Measurements from ENCODE around the gene PITPNM1. TPM values are rescaled to one million over a fixed set of nuclear protein-coding genes. Genes with fewer than 3 reads are reported as not detected.

Gene PITPNM1
- 46.8 and 57.1 TPM in 2 replicates for total RNA-seq (2014; rRNA removed; shearing (Covaris generic))
- 8.7 and 9.1 TPM in 2 replicates for polyA plus RNA-seq (2016; fragmentation: Nextera tagmentation; extraction: Ambion mirVana)
- long read RNA-seq, full-length matches to known transcripts: 1 of 5 reads
- long read RNA-seq, partial matches to known transcripts: 3 of 5 reads
- long read RNA-seq, other reads (novel, unspliced or antisense): 1 of 5 reads

GRCh38 chr11:67504950-67505581 is at the start of gene PITPNM1:
Gene PITPNM1 (minus strand): TSS chr11:67505363. CDS start chr11:67504180, 1,183 bp downstream.
- Histone ChIP-seq H3K4me1 (ENCODE audit: insufficient read depth) (peaks cover 27% of the 10 kb centered on the region), H3K36me3 (ENCODE audit: insufficient read depth) (0 out of 2 replicates have a peak, but pooled peaks cover 4% of the 10 kb centered on the region), H4K20me1 (replicated peaks; ENCODE audit: insufficient read depth) (peaks cover 15% of the 10 kb centered on the region), H3K27me3 (ENCODE audit: insufficient read depth) (no peaks in the 10 kb centered on the region; the same call in 1 of the 2 replicates), H2AFZ (peak within 1 kb of the TSS; percentile 14; the same call in 1 of the 2 replicates), H3K27ac (ENCODE audit: low read depth) (peak within 1 kb of the TSS; percentile 55; the same call in 1 of the 2 replicates), H3F3A (replicated peaks; ENCODE audit: low read depth) (peaks cover 16% of the 10 kb centered on the region; the same call in 1 of the 2 replicates), H3K9me2 (ENCODE audit: insufficient read depth) (no peaks in the 10 kb centered on the region), H3K4me2 (peak within 1 kb of the TSS; percentile 95), H3K79me2 (replicated peaks; ENCODE audit: insufficient read depth) (peaks cover 5% of the 10 kb centered on the region; the same call in 1 of the 2 replicates), H3K4me3 (peak within 1 kb of the TSS; percentile 91)
- TF ChIP-seq EZH2 (IDR thresholded peaks at IDR 0.05; ENCODE audit: low read depth, unreplicated experiment): no peak
- peak; percentile 47; the same call in 1 of the 2 replicates for TF ChIP-seq POLR2AphosphoS5 (IDR thresholded peaks at IDR 0.05; ENCODE audit: low read depth)
- no peak for TF ChIP-seq ZNF331 (CRISPR knock-in tag; IDR thresholded peaks at IDR 0.05; ENCODE audit: low read depth)
- TF ChIP-seq EZH2phosphoT487 (IDR thresholded peaks at IDR 0.05; ENCODE audit: unreplicated experiment): no peak
- no peak for TF ChIP-seq STAT1 (IDR thresholded peaks at IDR 0.05; ENCODE audit: unreplicated experiment)
- no peak for TF ChIP-seq NANOG (IDR thresholded peaks at IDR 0.05; ENCODE audit: borderline replicate concordance)
- no peak for TF ChIP-seq REST (IDR thresholded peaks at IDR 0.05; ENCODE audit: unreplicated experiment)
- TF ChIP-seq CTCF (conservative IDR thresholded peaks at IDR 0.05; ENCODE audit: low read depth in 2 of 2): no peak
- no peak for TF ChIP-seq JUNB (IDR thresholded peaks at IDR 0.05; ENCODE audit: unreplicated experiment)
- no peak for TF ChIP-seq ZNF462 (CRISPR knock-in tag; IDR thresholded peaks at IDR 0.05)
- peak; percentile 70 for TF ChIP-seq CREB1 (CRISPR knock-in tag; IDR thresholded peaks at IDR 0.05; ENCODE audit: low read depth)
- no peak for TF ChIP-seq ZNF114 (CRISPR knock-in tag; IDR thresholded peaks at IDR 0.05)
- TF ChIP-seq ETS1 (IDR thresholded peaks at IDR 0.05): no peak
- Mint-ChIP-seq H3K4me1 (peaks cover 26% of the 10 kb centered on the region), H3K27me3 (ENCODE audit: insufficient read depth, low read depth, poor library complexity) (peaks cover 24% of the 10 kb centered on the region), H3K36me3 (ENCODE audit: low read depth) (peaks cover 16% of the 10 kb centered on the region), H3K27ac (peak within 1 kb of the TSS; percentile 52; the same call in 1 of the 2 replicates), H3K4me3 (peak within 1 kb of the TSS; percentile 84), H3K9me3 (peaks cover 3% of the 10 kb centered on the region; the same call in 1 of the 3 replicates)
- DNase-seq (ENCODE audit: low spot score) (peak; percentile 75), ATAC-seq (peak; percentile 18)
